Motor neuron (in vitro differentiated cells): ENCODE data around the gene PKD1. TPM values are rescaled to one million over a fixed set of nuclear protein-coding genes. Genes with fewer than 3 reads are reported as not detected.

Experiments
- ATAC-seq, 8 experiments: fragments of 200-7000 bp; cut with Tn5 transposase; replicated peaks in 6 of 8; 2 replicates each; pipeline ENCODE4 v1.8.0; 2021; ENCODE audit warnings: mild to moderate bottlenecking in 8 of 8, moderate library complexity in 8 of 8
- H3K27ac ChIP-seq, 2 donors: fragments of 250-450 bp; sonication (Bioruptor Pico); 2 replicates each; pipeline ENCODE4 v1.9.0; 2021; ENCODE audit warnings: antibody characterized with exemption in 2 of 2, mild to moderate bottlenecking in 2 of 2, moderate library complexity in 1 of 2
- H3K4me1 ChIP-seq, 2 donors: fragments of 250-450 bp; sonication (Bioruptor Pico); replicated peaks in 1 of 2; 2 replicates each; pipeline ENCODE4 v1.6.1; 2021; ENCODE audit warnings: antibody characterized with exemption in 2 of 2, mild to moderate bottlenecking in 2 of 2, moderate library complexity in 1 of 2
- H3K4me3 ChIP-seq, 5 donors: fragments of 250-450 bp; sonication (Bioruptor Pico); 2 replicates each; pipeline ENCODE4 v1.9.0; 2021; ENCODE audit warnings: antibody characterized with exemption in 5 of 5, mild to moderate bottlenecking in 5 of 5, moderate library complexity in 4 of 5
- WGBS, 10 experiments: fragments of 450-650 bp; shearing (Covaris generic); methylation state at CpG; one replicate each; pipeline ENCODE4 v1.0.0; 2022; 5-methylcytosine and 5-hydroxymethylcytosine counted together
- in situ Hi-C, 9 experiments: fragments of 400-800 bp; cut with MboI; loops; one replicate each; pipeline ENCODE4 v1.15.0; 2021; ENCODE audit warnings: low sequenced_read_pairs in 9 of 9, low pct_unique_long_range_greater_than_20kb in 2 of 9; ENCODE audit not compliant: unreplicated experiment in 9 of 9
- total RNA-seq, 8 experiments: library from RNA; unstranded; fragments of 300-600 nt; gene quantifications; 2 replicates each; pipeline versions ENCODE4 v1.2.3 to v1.2.4, GENCODE V29; 2022

PKD1 gene
- total RNA-seq, 8 experiments from 2014 or later = 27.9 to 123 (median 58.3) TPM

DNA sequence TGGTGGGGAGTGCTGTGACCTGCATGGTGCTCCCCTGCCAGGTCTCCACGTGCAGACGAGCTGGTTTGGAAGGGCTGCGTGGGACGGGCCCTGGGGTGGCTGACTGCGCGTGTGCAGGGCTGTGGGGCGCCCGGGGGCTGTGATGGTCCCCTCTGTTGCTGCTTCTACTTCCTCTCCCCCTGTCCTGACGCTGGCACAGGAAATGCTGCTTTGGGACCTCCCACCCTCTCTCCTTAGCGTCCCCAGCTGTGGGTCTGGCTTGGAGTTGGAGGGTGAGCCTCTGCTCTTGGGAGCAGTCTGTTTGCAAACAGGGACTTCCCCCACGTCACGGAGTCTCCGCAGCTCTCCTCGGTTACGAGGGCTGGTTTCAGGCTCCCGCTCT is 52.7 kb downstream of the PKD1 start:
- 80 to 100% (median 90%) methylated on average over 2 of the region's 16 CpGs; no CpG with 5 or more reads in 7 of the 10 experiments for WGBS, 10 experiments
- Histone ChIP-seq H3K4me1 (peaks cover 0 to 7% of the 10 kb centered on the region in 2 donors), H3K4me3 (no peak overlapping the region), H3K27ac (peak overlapping the region in 1 of 2 donors; percentile 73)
- ATAC-seq = peak in 1 of 8 experiments; percentile 1
- in situ Hi-C loops = no loop called here

- Histone ChIP-seq H3K4me3 (no peak overlapping the region), H3K27ac (peak overlapping the region; percentile 16 to 73), H3K4me1 (peaks cover 0 to 7% of the 10 kb centered on the region in 2 donors)
- in situ Hi-C loops = no loop called here
- ATAC-seq = peak in 6 of 8 experiments; percentile 10 to 82 (median 79)
- 56 to 100% (median 90%) methylated on average over 1 to 4 of the region's 32 CpGs; no CpG with 5 or more reads in 6 of the 10 experiments for WGBS, 10 experiments
Measured at GRCh38 chr16:2082171-2082982, 53.3 kb downstream of the PKD1 start.

DNA sequence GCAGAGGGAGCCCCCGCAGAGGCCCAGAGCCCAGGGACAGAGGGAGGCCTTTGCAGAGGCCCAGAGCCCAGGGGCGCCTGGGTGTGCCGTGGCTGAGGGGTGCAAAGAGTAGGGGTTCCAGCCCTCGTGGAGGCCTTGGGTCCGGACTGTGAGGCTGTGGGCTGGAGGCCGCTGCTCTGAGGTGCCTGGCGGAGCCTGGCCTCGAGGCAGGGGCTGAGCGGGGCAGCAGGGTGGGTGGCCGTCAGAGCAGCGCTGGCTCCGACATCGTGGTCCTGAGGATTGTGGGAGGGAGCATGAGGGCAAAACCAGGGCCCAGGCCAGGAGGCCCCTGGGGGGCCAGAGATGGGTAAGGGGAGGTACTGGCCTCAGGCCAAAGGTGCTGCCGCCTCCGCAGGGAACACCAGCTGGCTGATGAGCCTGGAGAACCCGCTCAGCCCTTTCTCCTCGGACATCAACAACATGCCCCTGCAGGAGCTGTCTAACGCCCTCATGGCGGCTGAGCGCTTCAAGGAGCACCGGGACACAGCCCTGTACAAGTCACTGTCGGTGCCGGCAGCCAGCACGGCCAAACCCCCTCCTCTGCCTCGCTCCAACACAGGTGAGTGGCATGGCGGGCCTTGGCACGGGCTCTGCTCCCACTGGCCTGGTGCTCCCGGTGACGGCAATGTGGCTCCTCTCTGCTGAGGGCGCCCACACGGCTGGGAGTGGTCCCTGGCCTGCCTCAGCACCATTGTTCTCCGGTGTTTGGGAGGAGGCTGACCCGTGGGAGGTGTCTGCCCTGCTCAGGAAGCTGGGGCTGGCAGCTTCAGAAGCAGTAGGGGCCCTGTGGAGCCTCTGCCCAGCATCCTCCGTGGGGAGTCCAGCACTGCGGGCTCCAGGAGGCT is 54.3 kb downstream of the PKD1 start:
- in situ Hi-C loops = no loop called here
- Histone ChIP-seq H3K27ac (peak overlapping the region; percentile 16 to 73), H3K4me1 (peaks cover 0 to 7% of the 10 kb centered on the region in 2 donors), H3K4me3 (no peak overlapping the region)
- ATAC-seq = no peak
- 77 to 100% (median 80%) methylated on average over 1 to 8 of the region's 35 CpGs; no CpG with 5 or more reads in 3 of the 10 experiments for WGBS, 10 experiments

DNA sequence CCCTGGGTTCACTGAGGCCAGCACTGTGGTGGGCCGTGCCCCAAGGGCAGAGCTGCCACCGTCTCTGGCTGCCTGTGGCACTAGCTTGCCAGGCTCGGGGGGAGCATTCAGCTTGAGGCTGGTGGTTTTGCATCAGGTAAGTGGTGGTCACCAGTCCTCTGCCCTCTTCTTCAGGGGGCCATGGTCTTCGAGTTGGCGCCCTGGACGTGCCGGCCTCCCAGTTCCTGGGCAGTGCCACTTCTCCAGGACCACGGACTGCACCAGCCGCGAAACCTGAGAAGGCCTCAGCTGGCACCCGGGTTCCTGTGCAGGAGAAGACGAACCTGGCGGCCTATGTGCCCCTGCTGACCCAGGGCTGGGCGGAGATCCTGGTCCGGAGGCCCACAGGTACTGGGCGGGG is 55.7 kb downstream of the PKD1 start:
- no peak overlapping the region for H3K4me3 ChIP-seq
- no peak overlapping the region for H3K27ac ChIP-seq
- peaks cover 0 to 7% of the 10 kb centered on the region in 2 donors for H3K4me1 ChIP-seq
- in situ Hi-C loops = no loop called here
- WGBS, 10 experiments = no CpG with 5 or more reads among the region's 16 CpGs
- no peak for ATAC-seq

- Histone ChIP-seq H3K27ac (no peak overlapping the region), H3K4me3 (no peak overlapping the region), H3K4me1 (peaks cover 0 to 7% of the 10 kb centered on the region in 2 donors)
- in situ Hi-C loops = no loop called here
- WGBS, 10 experiments = 73 to 96% (median 95%) methylated on average over 3 to 14 of the region's 30 CpGs; no CpG with 5 or more reads in 7 of the 10 experiments
- no peak for ATAC-seq
Measured at GRCh38 chr16:2079311-2079800, 56.3 kb downstream of the PKD1 start.

GRCh38 chr16:2078691-2079090 is 57.0 kb downstream of the PKD1 start:
- in situ Hi-C loops = no loop called here
- H3K27ac ChIP-seq = no peak overlapping the region
- no peak overlapping the region for H3K4me3 ChIP-seq
- ATAC-seq = no peak
- WGBS, 10 experiments = no CpG with 5 or more reads among the region's 23 CpGs
- H3K4me1 ChIP-seq = peaks cover 0 to 7% of the 10 kb centered on the region in 2 donors

DNA sequence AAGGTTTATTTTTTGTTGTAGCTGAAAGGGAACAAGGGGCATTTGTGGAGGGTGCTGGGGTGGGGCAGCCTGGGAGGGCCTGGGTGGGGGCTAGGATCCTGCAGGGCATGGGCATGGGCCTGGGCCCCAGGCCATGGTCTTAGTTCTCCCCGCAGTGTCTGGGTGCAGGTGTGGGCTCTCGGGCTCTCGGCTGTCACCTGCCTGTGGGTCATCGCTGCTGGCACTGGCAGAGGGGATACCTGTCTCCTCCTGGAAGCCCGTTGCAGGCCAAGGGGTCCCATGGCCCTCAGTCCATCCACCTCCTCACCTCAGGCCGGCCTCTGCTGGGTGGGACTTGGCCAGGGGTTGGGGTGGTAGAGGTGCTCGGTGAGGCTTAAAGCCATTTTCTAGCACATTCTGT is 57.6 kb downstream of the PKD1 start:
- Histone ChIP-seq H3K4me1 (peaks cover 0 to 7% of the 10 kb centered on the region in 2 donors), H3K4me3 (no peak overlapping the region), H3K27ac (no peak overlapping the region)
- in situ Hi-C loops = no loop called here
- no peak for ATAC-seq
- WGBS, 10 experiments = 67 to 100% (median 97%) methylated on average over 1 to 6 of the region's 7 CpGs; no CpG with 5 or more reads in 7 of the 10 experiments

- ATAC-seq = no peak
- Histone ChIP-seq H3K27ac (no peak overlapping the region), H3K4me1 (peaks cover 0 to 7% of the 10 kb centered on the region in 2 donors), H3K4me3 (no peak overlapping the region)
- in situ Hi-C loops = no loop called here
- WGBS, 10 experiments = 80 to 100% (median 100%) methylated on average over 2 to 4 of the region's 21 CpGs; no CpG with 5 or more reads in 6 of the 10 experiments
Measured at GRCh38 chr16:2077696-2078095, 58.0 kb downstream of the PKD1 start.

GRCh38 chr16:2077016-2077415 is 58.7 kb downstream of the PKD1 start:
- H3K4me3 ChIP-seq = no peak overlapping the region
- H3K4me1 ChIP-seq = peaks cover 0 to 4% of the 10 kb centered on the region in 2 donors
- no peak overlapping the region for H3K27ac ChIP-seq
- WGBS, 10 experiments = 75 to 100% (median 92%) methylated on average over 1 to 11 of the region's 17 CpGs; no CpG with 5 or more reads in 3 of the 10 experiments
- no peak for ATAC-seq
- in situ Hi-C loops = no loop called here

DNA sequence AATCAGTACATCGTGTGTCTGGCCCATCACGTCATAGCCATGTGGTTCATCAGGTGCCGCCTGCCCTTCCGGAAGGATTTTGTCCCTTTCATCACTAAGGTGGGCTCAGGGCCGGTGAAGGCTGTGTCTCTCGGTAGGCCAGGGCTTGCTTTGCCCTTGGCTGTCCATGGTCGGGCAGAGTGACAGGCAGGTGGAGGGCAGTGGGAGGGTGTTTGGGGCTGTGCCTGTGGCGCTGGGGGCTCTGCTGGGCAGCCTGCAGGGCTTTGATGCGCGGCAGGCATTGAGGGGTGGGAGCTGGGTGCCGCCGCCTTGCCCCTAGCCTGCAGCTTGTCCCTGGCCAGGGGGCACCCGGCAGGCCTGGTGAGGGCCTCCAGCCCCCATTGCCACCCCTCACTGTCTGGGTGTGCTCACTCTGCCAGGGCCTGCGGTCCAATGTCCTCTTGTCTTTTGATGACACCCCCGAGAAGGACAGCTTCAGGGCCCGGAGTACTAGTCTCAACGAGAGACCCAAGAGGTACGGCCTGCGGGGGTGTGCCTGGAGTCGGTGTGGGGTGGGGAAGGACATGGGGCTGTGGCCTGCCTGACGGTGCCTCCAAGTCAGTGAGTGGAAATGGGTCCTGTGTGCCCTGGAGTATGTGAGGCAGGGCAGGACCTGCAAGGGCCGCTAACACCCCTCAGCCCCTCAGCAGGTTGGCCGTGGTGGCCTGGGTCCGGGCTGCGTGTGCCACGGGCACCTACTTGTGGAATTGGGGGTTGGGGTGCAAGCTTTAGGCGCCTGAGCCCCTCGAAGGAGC is 59.4 kb downstream of the PKD1 start:
- Histone ChIP-seq H3K27ac (no peak overlapping the region), H3K4me1 (no peaks in the 10 kb centered on the region), H3K4me3 (no peak overlapping the region)
- WGBS, 10 experiments = 80 to 100% (median 85%) methylated on average over 1 to 4 of the region's 28 CpGs; no CpG with 5 or more reads in 6 of the 10 experiments
- no peak for ATAC-seq
- in situ Hi-C loops = no loop called here

- Histone ChIP-seq H3K27ac (no peak overlapping the region), H3K4me1 (no peaks in the 10 kb centered on the region), H3K4me3 (no peak overlapping the region)
- in situ Hi-C loops = no loop called here
- ATAC-seq = no peak
- WGBS, 10 experiments = 90 to 100% (median 93%) methylated on average over 1 to 10 of the region's 24 CpGs; no CpG with 5 or more reads in 7 of the 10 experiments
Measured at GRCh38 chr16:2075631-2076030, 60.1 kb downstream of the PKD1 start.

- in situ Hi-C loops = no loop called here
- H3K4me3 ChIP-seq = no peak overlapping the region
- no peaks in the 10 kb centered on the region for H3K4me1 ChIP-seq
- 92 to 97% (median 96%) methylated on average over 5 to 13 of the region's 20 CpGs; no CpG with 5 or more reads in 7 of the 10 experiments for WGBS, 10 experiments
- ATAC-seq = peak in 1 of 8 experiments; percentile 8
- no peak overlapping the region for H3K27ac ChIP-seq
Measured at GRCh38 chr16:2074071-2074470, 61.6 kb downstream of the PKD1 start.
